Upper lobe of left lung (tissue), 6 donors: ENCODE measurements around the gene KLK2. TPM values are rescaled to one million over a fixed set of nuclear protein-coding genes. Genes with fewer than 3 reads are reported as not detected.
A peak's percentile ranks its signal among the peaks of the same experiment; 100 is the strongest.

ENCODE experiments used
- ATAC-seq, 2 donors: fragments of 200-7000 bp; cut with Tn5 transposase; one replicate each; pipeline ENCODE4 v1.9.1; 2022; ENCODE audit warnings: mild to moderate bottlenecking in 2 of 2, moderate library complexity in 2 of 2; ENCODE audit not compliant: low FRiP score in 2 of 2
- DNase-seq, 2 donors: peaks; one replicate each; pipeline ENCODE4 v3.0.0-alpha.2; 2019 to 2020
- H3K27ac ChIP-seq, 4 donors: fragments of 200-600 bp; sonication (generic); one replicate each; pipeline ENCODE4 v1.5.1; 2016 to 2019
- H3K27me3 ChIP-seq, 4 donors: fragments of 200-600 bp; sonication (generic); one replicate each; pipeline ENCODE4 v1.5.1; 2017 to 2019
- H3K36me3 ChIP-seq, 4 donors: fragments of 200-600 bp; sonication (generic); one replicate each; pipeline ENCODE4 v1.5.1; 2016 to 2019
- H3K4me1 ChIP-seq, 4 donors: fragments of 200-600 bp; sonication (generic); one replicate each; pipeline ENCODE4 v1.5.1; 2018 to 2019
- H3K4me3 ChIP-seq, 4 donors: fragments of 200-600 bp; sonication (generic); one replicate each; pipeline ENCODE4 v1.5.1; 2017 to 2019; ENCODE audit warnings: mild to moderate bottlenecking in 2 of 4, moderate library complexity in 1 of 4
- H3K9me3 ChIP-seq, 4 donors: fragments of 200-600 bp; sonication (generic); one replicate each; pipeline ENCODE4 v1.5.1; 2018 to 2019
- CTCF ChIP-seq, 6 experiments: fragments of 450-650 bp in 4 of 6; fragments of 200-600 bp in 2 of 6; sonication (generic) in 2 of 6; IDR thresholded peaks; one replicate each; pipeline ENCODE4 v1.5.1; 2016 to 2019; ENCODE audit warnings: antibody characterized with exemption in 6 of 6
- EP300 ChIP-seq, 4 donors: sonication (generic); formaldehyde crosslinking; IDR thresholded peaks; one replicate each; pipeline ENCODE4 v1.5.1; 2017; ENCODE audit warnings: antibody characterized with exemption in 4 of 4, control low read depth in 2 of 4
- POLR2A ChIP-seq, 4 donors: fragments of 450-650 bp; IDR thresholded peaks; one replicate each; pipeline ENCODE4 v1.5.1; 2016 to 2017; ENCODE audit warnings: antibody characterized with exemption in 4 of 4, mild to moderate bottlenecking in 2 of 4
- POLR2AphosphoS5 ChIP-seq, 2 donors: sonication (generic); formaldehyde crosslinking; IDR thresholded peaks; one replicate each; pipeline ENCODE4 v1.5.1; 2017; ENCODE audit warnings: antibody characterized with exemption in 2 of 2
- WGBS, 2 donors: methylation state at CpG; one replicate each; pipeline ENCODE4 v1.1.5; 2017 to 2018; 5-methylcytosine and 5-hydroxymethylcytosine counted together
- total RNA-seq, 6 donors: library from RNA; depleted of rRNA in 4 of 6; stranded (reverse); fragments of >200 nt in 4 of 6; gene quantifications; one replicate each; pipeline versions ENCODE4 v1.1.0 to v1.2.1, GENCODE V29; 2016 to 2021
- donor health status: DM: no; HTN: no; CAD: no; lungs with moderate emphysema.
- donor health status: DM: no; HTN: yes; CAD: no; lungs with severe emphysema.

The KLK2 gene
- total RNA-seq, 6 donors from 2014 or later, result not detected

DNA sequence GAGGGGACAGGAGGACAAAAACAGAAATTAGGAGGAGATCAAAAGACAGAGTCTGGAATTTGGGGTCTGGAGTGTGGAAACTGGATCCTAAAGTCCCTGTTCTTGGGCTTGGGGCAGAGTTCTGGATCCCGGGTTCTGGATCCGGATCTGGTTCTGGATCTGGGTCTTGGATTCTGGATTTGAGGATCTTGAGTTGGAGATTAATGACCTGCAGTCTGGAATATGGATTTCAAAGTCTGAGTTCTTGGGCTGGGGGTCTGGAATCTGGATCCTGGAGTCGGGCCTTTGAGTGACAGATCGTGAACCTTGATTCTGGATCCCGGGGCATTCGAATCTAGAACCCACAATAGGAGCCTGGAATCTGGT, 39.5 kb upstream of the KLK2 start:
- H3K27ac ChIP-seq, result no peak overlapping the region
- H3K9me3 ChIP-seq, result no peaks in the 10 kb centered on the region
- 91 to 95% methylated on average over 6 of the region's 6 CpGs for WGBS, 2 donors
- DNase-seq (no peak), ATAC-seq (no peak)
- no peak for TF ChIP-seq POLR2AphosphoS5 (IDR thresholded peaks at IDR 0.05)
- no peak for TF ChIP-seq EP300 (IDR thresholded peaks at IDR 0.05)
- no peak for TF ChIP-seq POLR2A (IDR thresholded peaks at IDR 0.05)
- TF ChIP-seq CTCF (IDR thresholded peaks at IDR 0.05), result no peak
- no peak overlapping the region for H3K4me3 ChIP-seq
- peaks cover 4 to 16% (median 10%) of the 10 kb centered on the region in 4 donors for H3K4me1 ChIP-seq
- no peaks in the 10 kb centered on the region for H3K36me3 ChIP-seq
- peaks cover 0 to 8% (median 3%) of the 10 kb centered on the region in 4 donors for H3K27me3 ChIP-seq

- H3K27me3 ChIP-seq, result peaks cover 0 to 8% (median 3%) of the 10 kb centered on the region in 4 donors
- H3K4me1 ChIP-seq, result peaks cover 4 to 16% (median 10%) of the 10 kb centered on the region in 4 donors
- no peaks in the 10 kb centered on the region for H3K36me3 ChIP-seq
- no peak overlapping the region for H3K27ac ChIP-seq
- WGBS, 2 donors, result 34 to 36% methylated on average over 11 to 13 of the region's 13 CpGs
- ATAC-seq (peak in 1 of 2 donors; percentile 13), DNase-seq (peak in 1 of 2 donors; percentile 40)
- H3K4me3 ChIP-seq, result peak overlapping the region; percentile 39 to 59 (median 56)
- no peaks in the 10 kb centered on the region for H3K9me3 ChIP-seq
- no peak for TF ChIP-seq POLR2AphosphoS5 (IDR thresholded peaks at IDR 0.05)
- no peak for TF ChIP-seq POLR2A (IDR thresholded peaks at IDR 0.05)
- TF ChIP-seq EP300 (IDR thresholded peaks at IDR 0.05), result no peak
- TF ChIP-seq CTCF (IDR thresholded peaks at IDR 0.05), result no peak
These were observed 38.0 kb upstream of the KLK2 start for GRCh38 chr19:50835103-50835784.

- 5% methylated on average over 44 to 45 of the region's 67 CpGs for WGBS, 2 donors
- Histone ChIP-seq H3K36me3 (no peaks in the 10 kb centered on the region), H3K4me3 (peak overlapping the region; percentile 39 to 59 (median 56)), H3K27ac (no peak overlapping the region), H3K9me3 (no peaks in the 10 kb centered on the region), H3K4me1 (peaks cover 4 to 16% (median 10%) of the 10 kb centered on the region in 4 donors), H3K27me3 (peaks cover 0 to 8% (median 3%) of the 10 kb centered on the region in 4 donors)
- no peak for TF ChIP-seq EP300 (IDR thresholded peaks at IDR 0.05)
- peak in 1 of 4 donors; percentile 72 for TF ChIP-seq POLR2A (IDR thresholded peaks at IDR 0.05)
- DNase-seq (peak; percentile 72 to 97), ATAC-seq (peak; percentile 80 to 96)
These were observed 37.3 kb upstream of the KLK2 start for GRCh38 chr19:50835785-50836542.

DNA sequence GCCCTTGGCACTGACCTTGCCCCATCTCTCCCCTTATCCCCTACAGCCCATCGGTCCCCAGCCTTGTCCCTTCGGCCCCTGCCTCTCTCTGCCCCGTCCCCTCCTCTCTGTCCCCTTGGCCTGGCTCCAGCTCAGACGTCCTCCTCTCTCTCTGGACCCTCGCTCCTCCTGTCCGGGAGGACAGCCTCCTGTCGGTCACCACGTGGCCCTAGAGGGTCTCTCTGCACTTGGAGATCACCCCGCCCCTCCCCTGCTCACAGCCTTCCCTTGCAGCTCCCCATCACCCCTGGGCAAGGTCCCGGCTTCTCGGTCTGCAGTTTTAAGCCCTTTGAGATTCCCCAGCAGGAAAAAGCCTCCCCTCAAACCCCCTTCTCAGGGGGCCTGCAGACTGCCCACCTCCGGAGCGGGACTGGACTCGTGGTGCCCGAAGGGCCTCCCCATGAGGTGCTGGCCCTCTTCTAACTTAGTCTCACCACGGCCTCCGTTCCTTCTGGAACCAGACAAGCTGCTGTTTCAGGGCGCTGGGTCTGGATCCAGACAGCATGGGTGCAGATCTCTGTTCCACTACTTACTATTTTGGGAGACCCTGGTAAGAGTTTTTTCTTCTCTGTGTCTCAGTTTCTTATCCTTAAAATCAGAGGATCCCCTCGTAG, 36.6 kb upstream of the KLK2 start:
- peaks cover 0 to 8% (median 3%) of the 10 kb centered on the region in 4 donors for H3K27me3 ChIP-seq
- H3K9me3 ChIP-seq, result no peaks in the 10 kb centered on the region
- no peak for ATAC-seq

More for the DNA sequence above, 36.6 kb upstream of the KLK2 start:
- no peak for TF ChIP-seq CTCF (IDR thresholded peaks at IDR 0.05)
- no peak for TF ChIP-seq POLR2A (IDR thresholded peaks at IDR 0.05)
- TF ChIP-seq EP300 (IDR thresholded peaks at IDR 0.05), result no peak
- no peak for TF ChIP-seq POLR2AphosphoS5 (IDR thresholded peaks at IDR 0.05)
- no peak overlapping the region for H3K27ac ChIP-seq
- peak overlapping the region in 1 of 4 donors; percentile 59 for H3K4me3 ChIP-seq
- no peaks in the 10 kb centered on the region for H3K36me3 ChIP-seq
- 48% methylated on average over 19 of the region's 19 CpGs for WGBS, 2 donors
- no peak for DNase-seq
- H3K4me1 ChIP-seq, result peaks cover 4 to 16% (median 10%) of the 10 kb centered on the region in 4 donors
